Adrenal gland (tissue), 12 donors: ENCODE data around the gene C8B. TPM values are rescaled to one million over a fixed set of nuclear protein-coding genes. Genes with fewer than 3 reads are reported as not detected.

Experiments
- DNase-seq, 7 donors: peaks; one replicate each; pipeline ENCODE4 v3.0.0-alpha.2; 2019 to 2020
- H3K27ac ChIP-seq, 5 donors: fragments of 200-600 bp; sonication (generic) in 4 of 5; 1 replicate in 3 of 5; 2 replicates in 2 of 5; pipeline versions ENCODE4 v1.5.1 to v1.8.0; 2016 to 2020; ENCODE audit warnings: mild to moderate bottlenecking in 1 of 5
- H3K27me3 ChIP-seq: fragments of 200-600 bp; 2 replicates; pipeline ENCODE4 v1.8.0; 2021
- H3K36me3 ChIP-seq, 2 donors: fragments of 200-600 bp; replicated peaks in 1 of 2; 1 replicate in 1 of 2; 2 replicates in 1 of 2; pipeline versions ENCODE4 v1.5.1 to v1.8.0; 2018 to 2022
- H3K4me1 ChIP-seq, 2 donors: fragments of 200-600 bp; replicated peaks in 1 of 2; 1 replicate in 1 of 2; 2 replicates in 1 of 2; pipeline versions ENCODE4 v1.5.1 to v1.8.0; 2018 to 2021
- H3K4me3 ChIP-seq, 4 donors: fragments of 200-600 bp; sonication (generic) in 3 of 4; one replicate each; pipeline ENCODE4 v1.5.1; 2016 to 2018
- H3K9me3 ChIP-seq, 3 donors: fragments of 200-600 bp; sonication (generic) in 1 of 3; replicated peaks in 1 of 3; 1 replicate in 2 of 3; 2 replicates in 1 of 3; pipeline versions ENCODE4 v1.5.1 to v1.8.0; 2016 to 2021
- POLR2A ChIP-seq, 2 donors: fragments of 450-650 bp; IDR thresholded peaks; one replicate each; pipeline ENCODE4 v1.6.1; 2017; ENCODE audit warnings: antibody characterized with exemption in 2 of 2, mild to moderate bottlenecking in 2 of 2, moderate library complexity in 1 of 2
- WGBS, 4 donors: extraction: QIAGEN DNeasy Blood & Tissue Kit in 2 of 4; methylation state at CpG; one replicate each; pipeline versions ENCODE4 v1.1.5 to v1.1.7; 2013 to 2017; 5-methylcytosine and 5-hydroxymethylcytosine counted together
- intact Hi-C, 2 donors: fragments of 100-400 bp; cut with DNase I; formaldehyde crosslinking; loops; one replicate each; pipeline versions ENCODE4 v1.14.1 to v1.15.0; 2022 to 2023
- polyA plus RNA-seq, 3 donors: library from polyadenylated mRNA; stranded (reverse); fragments of 200-250 nt in 2 of 3; fragments of 350-450 nt in 1 of 3; fragmentation: Illumina TruSeq in 1 of 3; extraction: RNeasy Lipid Tissue Mini Kit (QIAGEN cat#74804) in 1 of 3; gene quantifications; one replicate each; pipeline ENCODE4 v1.2.3, GENCODE V29; 2013 to 2014
- total RNA-seq, 9 donors: library from RNA; depleted of rRNA in 4 of 9; stranded (reverse); fragments of >200 nt in 4 of 9; fragments of 120-200 nt in 1 of 9; fragmentation: NEBNext Ultra II Directional in 1 of 9; extraction: Animal tissue kit (Norgen Biotek cat#: 25700) in 1 of 9; gene quantifications; one replicate each; pipeline versions ENCODE4 v1.1.0 to v1.2.4, GENCODE V29; 2013 to 2023
- TF ChIP-seq, protein P1 (sequence below), 6 experiments: fragments of 450-650 bp in 4 of 6; fragments of 200-600 bp in 2 of 6; sonication (generic) in 1 of 6; IDR thresholded peaks; 1 replicate in 5 of 6; 2 replicates in 1 of 6; pipeline versions ENCODE4 v1.5.1 to v1.8.0; 2016 to 2021; ENCODE audit warnings: antibody characterized with exemption in 6 of 6, mild to moderate bottlenecking in 2 of 6, moderate library complexity in 1 of 6
- donor health status: healthy with polysubstance abuse.
- donor health status: Bipolar disorder and iron deficiency.
- donor health status: DM: yes; HTN: yes; CAD: no.
- donor health status: DM: no; HTN: no; CAD: no.
- donor health status: DM: no; HTN: no; CAD: no.
- donor health status: DM: yes; HTN: yes; CAD: no.

C8B gene
- total and polyA plus RNA-seq, 12 donors: 0.03 TPM; not detected in 11

DNA sequence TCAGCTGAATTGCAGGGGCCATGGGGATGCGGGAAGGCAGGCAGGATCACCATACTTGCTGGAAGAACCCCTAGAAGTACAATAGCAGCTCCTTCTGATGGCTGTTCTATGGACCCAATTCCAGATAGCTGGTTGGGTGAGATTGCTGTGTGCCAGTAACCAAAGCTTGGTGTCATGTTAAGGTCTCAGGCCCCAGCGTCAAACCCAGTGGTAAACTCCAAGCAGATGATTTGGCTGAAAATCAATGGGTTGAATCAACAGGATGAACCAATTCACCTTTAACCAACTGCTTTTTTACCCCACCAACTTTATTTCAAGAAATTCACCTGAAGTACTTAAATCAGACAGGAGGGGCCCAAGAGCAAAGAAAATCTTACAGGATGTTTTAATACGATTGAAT, 37.8 kb downstream of the C8B start:
- DNase-seq: no peak
- TF ChIP-seq, protein P1, sequence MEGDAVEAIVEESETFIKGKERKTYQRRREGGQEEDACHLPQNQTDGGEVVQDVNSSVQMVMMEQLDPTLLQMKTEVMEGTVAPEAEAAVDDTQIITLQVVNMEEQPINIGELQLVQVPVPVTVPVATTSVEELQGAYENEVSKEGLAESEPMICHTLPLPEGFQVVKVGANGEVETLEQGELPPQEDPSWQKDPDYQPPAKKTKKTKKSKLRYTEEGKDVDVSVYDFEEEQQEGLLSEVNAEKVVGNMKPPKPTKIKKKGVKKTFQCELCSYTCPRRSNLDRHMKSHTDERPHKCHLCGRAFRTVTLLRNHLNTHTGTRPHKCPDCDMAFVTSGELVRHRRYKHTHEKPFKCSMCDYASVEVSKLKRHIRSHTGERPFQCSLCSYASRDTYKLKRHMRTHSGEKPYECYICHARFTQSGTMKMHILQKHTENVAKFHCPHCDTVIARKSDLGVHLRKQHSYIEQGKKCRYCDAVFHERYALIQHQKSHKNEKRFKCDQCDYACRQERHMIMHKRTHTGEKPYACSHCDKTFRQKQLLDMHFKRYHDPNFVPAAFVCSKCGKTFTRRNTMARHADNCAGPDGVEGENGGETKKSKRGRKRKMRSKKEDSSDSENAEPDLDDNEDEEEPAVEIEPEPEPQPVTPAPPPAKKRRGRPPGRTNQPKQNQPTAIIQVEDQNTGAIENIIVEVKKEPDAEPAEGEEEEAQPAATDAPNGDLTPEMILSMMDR (IDR thresholded peaks at IDR 0.05): no peak
- no peak for TF ChIP-seq POLR2A (IDR thresholded peaks at IDR 0.05)
- intact Hi-C loops: no loop called here
- Histone ChIP-seq H3K36me3 (no peaks in the 10 kb centered on the region), H3K27me3 (no peaks in the 10 kb centered on the region), H3K27ac (no peak overlapping the region), H3K4me3 (no peak overlapping the region), H3K9me3 (no peaks in the 10 kb centered on the region), H3K4me1 (no peaks in the 10 kb centered on the region)
- WGBS, 4 donors: 85 to 95% (median 89%) methylated on average over 3 of the region's 3 CpGs

- TF ChIP-seq, protein P1 (IDR thresholded peaks at IDR 0.05): no peak
- TF ChIP-seq POLR2A (IDR thresholded peaks at IDR 0.05): no peak
- H3K27ac ChIP-seq: no peak overlapping the region
- H3K27me3 ChIP-seq: no peaks in the 10 kb centered on the region
- no peak overlapping the region for H3K4me3 ChIP-seq
- no peaks in the 10 kb centered on the region for H3K4me1 ChIP-seq
- intact Hi-C loops: no loop called here
- no peak for DNase-seq
- no peaks in the 10 kb centered on the region for H3K36me3 ChIP-seq
- 65 to 70% (median 67%) methylated on average over 4 of the region's 4 CpGs for WGBS, 4 donors
- no peaks in the 10 kb centered on the region for H3K9me3 ChIP-seq
Measured at GRCh38 chr1:56927171-56927570, 38.6 kb downstream of the C8B start.

GRCh38 chr1:56925193-56925592, 40.6 kb downstream of the C8B start:
- Histone ChIP-seq H3K4me1 (no peaks in the 10 kb centered on the region), H3K27ac (no peak overlapping the region), H3K36me3 (no peaks in the 10 kb centered on the region), H3K9me3 (no peaks in the 10 kb centered on the region), H3K4me3 (no peak overlapping the region), H3K27me3 (no peaks in the 10 kb centered on the region)
- no peak for DNase-seq
- TF ChIP-seq, protein P1 (IDR thresholded peaks at IDR 0.05): no peak
- no peak for TF ChIP-seq POLR2A (IDR thresholded peaks at IDR 0.05)
- intact Hi-C loops: no loop called here

GRCh38 chr1:56924116-56924515, 41.7 kb downstream of the C8B start:
- Histone ChIP-seq H3K36me3 (no peaks in the 10 kb centered on the region), H3K4me3 (no peak overlapping the region), H3K4me1 (no peaks in the 10 kb centered on the region), H3K9me3 (no peaks in the 10 kb centered on the region), H3K27me3 (no peaks in the 10 kb centered on the region), H3K27ac (no peak overlapping the region)
- intact Hi-C loops: no loop called here
- TF ChIP-seq POLR2A (IDR thresholded peaks at IDR 0.05): no peak
- TF ChIP-seq, protein P1 (IDR thresholded peaks at IDR 0.05): no peak
- 66 to 86% (median 80%) methylated on average over 5 of the region's 5 CpGs for WGBS, 4 donors
- DNase-seq: no peak
